H1 (cell line): ENCODE results near the gene SRD5A3. TPM values are rescaled to one million over a fixed set of nuclear protein-coding genes. Genes with fewer than 3 reads are reported as not detected.

Source experiments
- CTCF ChIA-PET: fragments of 300-600 bp; sonication (Branson Sonifier 250); formaldehyde crosslinking; loops from one replicate; lab custom pipeline; 2021; ENCODE audit not compliant: partially characterized antibody; lab: Charles Lee
- POLR2A ChIA-PET: fragments of 300-600 bp; sonication (Branson Sonifier 250); formaldehyde crosslinking; loops from one replicate; lab custom pipeline; 2021; ENCODE audit warnings: inconsistent platforms; ENCODE audit not compliant: partially characterized antibody; lab: Charles Lee
- DNase-seq, 2 experiments: peaks; one replicate each; pipeline versions ENCODE4 v3.0.0 to v3.0.0-alpha.2; 2010 to 2022; ENCODE audit warnings: low spot score in 2 of 2, low read depth in 1 of 2, mixed read lengths in 1 of 2
- FAIRE-seq: peaks from 2 replicates; lab custom pipeline; 2011; peaks lifted over from hg19 to GRCh38; lab: Jason Lieb, UNC
- H2AFZ ChIP-seq: 2 replicates; pipeline ENCODE4 v1.8.1; 2012; ENCODE audit warnings: low read length, inconsistent platforms
- H2AK5ac ChIP-seq: 2 replicates; pipeline ENCODE4 v1.6.1; 2013; ENCODE audit warnings: low read depth, low read length
- H2BK120ac ChIP-seq: replicated peaks from 2 replicates; pipeline ENCODE3; 2013; ENCODE audit warnings: low read depth, low read length, inconsistent platforms
- H2BK12ac ChIP-seq: 2 replicates; pipeline ENCODE4 v1.6.1; 2013; ENCODE audit warnings: low read depth, low read length
- H2BK15ac ChIP-seq: 2 replicates; pipeline ENCODE4 v1.6.1; 2013; ENCODE audit warnings: low read length
- H2BK20ac ChIP-seq: 2 replicates; pipeline ENCODE4 v1.6.1; 2013; ENCODE audit warnings: low read length
- H2BK5ac ChIP-seq: 2 replicates; pipeline ENCODE4 v1.6.1; 2013; ENCODE audit warnings: low read depth, low read length
- H3K14ac ChIP-seq: 2 replicates; pipeline ENCODE4 v1.6.1; 2013; ENCODE audit warnings: inconsistent platforms; ENCODE audit not compliant: insufficient read length
- H3K18ac ChIP-seq: 2 replicates; pipeline ENCODE4 v1.6.1; 2013; ENCODE audit warnings: low read length; ENCODE audit errors: extremely low read depth
- H3K23ac ChIP-seq: 2 replicates; pipeline ENCODE4 v1.6.1; 2013; ENCODE audit warnings: inconsistent platforms; ENCODE audit not compliant: insufficient read length
- H3K23me2 ChIP-seq: 2 replicates; pipeline ENCODE4 v1.6.1; 2013; ENCODE audit warnings: low read depth, low read length
- H3K27ac ChIP-seq: 2 replicates; pipeline ENCODE4 v1.6.1; 2011; ENCODE audit warnings: low read depth, low read length, inconsistent platforms
- H3K27me3 ChIP-seq, 4 experiments: replicated peaks in 1 of 4; 1 replicate in 1 of 4; 2 replicates in 3 of 4; pipeline versions ENCODE4 v1.6.1 to v1.8.1; 2011 to 2013; ENCODE audit warnings: low read length in 3 of 4, mild to moderate bottlenecking in 3 of 4, inconsistent platforms in 2 of 4, mixed read lengths in 2 of 4, moderate library complexity in 1 of 4; ENCODE audit not compliant: control insufficient read depth in 3 of 4, insufficient read depth in 3 of 4; ENCODE audit errors: extremely low read depth in 1 of 4
- H3K36me3 ChIP-seq, 4 experiments: 2 replicates each; pipeline versions ENCODE4 v1.6.1 to v1.8.1; 2011 to 2013; ENCODE audit warnings: mild to moderate bottlenecking in 4 of 4, low read length in 3 of 4, moderate library complexity in 2 of 4, control low read depth in 1 of 4, inconsistent platforms in 1 of 4; ENCODE audit not compliant: insufficient read depth in 4 of 4, control insufficient read depth in 2 of 4
- H3K4ac ChIP-seq: replicated peaks from 2 replicates; pipeline ENCODE3; 2013; ENCODE audit warnings: low read length, low read depth, mixed read lengths, inconsistent platforms; ENCODE audit not compliant: insufficient read length
- H3K4me1 ChIP-seq, 4 experiments: replicated peaks in 1 of 4; 1 replicate in 1 of 4; 2 replicates in 3 of 4; pipeline versions ENCODE4 v1.6.1 to v1.8.1; 2011 to 2013; ENCODE audit warnings: low read length in 3 of 4, inconsistent platforms in 2 of 4, mixed read lengths in 1 of 4; ENCODE audit not compliant: insufficient read depth in 4 of 4, control insufficient read depth in 3 of 4
- H3K4me2 ChIP-seq, 2 experiments: 2 replicates each; pipeline versions ENCODE4 v1.6.1 to v1.8.1; 2011 to 2013; ENCODE audit warnings: low read depth in 2 of 2, low read length in 2 of 2, control low read depth in 1 of 2, inconsistent platforms in 1 of 2, mild to moderate bottlenecking in 1 of 2; ENCODE audit not compliant: insufficient read depth in 1 of 2
- H3K4me3 ChIP-seq, 4 experiments: fragments of 200-600, 300-600 bp in 1 of 4; sonication (generic), shearing (Covaris generic), sonication (Bioruptor Twin) in 1 of 4; 2 replicates each; pipeline versions ENCODE4 v1.5.1 to v1.8.1; 2011 to 2016; ENCODE audit warnings: low read length in 4 of 4, low read depth in 3 of 4, control low read depth in 2 of 4, inconsistent platforms in 2 of 4, mild to moderate bottlenecking in 2 of 4, mixed read lengths in 1 of 4, moderate library complexity in 1 of 4; ENCODE audit not compliant: insufficient read depth in 2 of 4; ENCODE audit errors: extremely low read depth in 1 of 4
- H3K56ac ChIP-seq: replicated peaks from 2 replicates; pipeline ENCODE3; 2013; ENCODE audit warnings: low read depth, mild to moderate bottlenecking, mixed read lengths, low read length, inconsistent platforms; ENCODE audit not compliant: insufficient read length
- H3K79me1 ChIP-seq: 2 replicates; pipeline ENCODE4 v1.6.1; 2013; ENCODE audit warnings: low read depth, low read length, control low read depth
- H3K79me2 ChIP-seq, 2 experiments: 2 replicates each; pipeline versions ENCODE4 v1.6.1 to v1.8.1; 2012 to 2013; ENCODE audit warnings: low read length in 2 of 2, mild to moderate bottlenecking in 2 of 2, inconsistent platforms in 1 of 2; ENCODE audit not compliant: insufficient read depth in 2 of 2, control insufficient read depth in 1 of 2
- H3K9ac ChIP-seq, 4 experiments: replicated peaks in 1 of 4; 1 replicate in 1 of 4; 2 replicates in 3 of 4; pipeline versions ENCODE4 v1.6.1 to v1.8.1; 2011 to 2013; ENCODE audit warnings: low read depth in 3 of 4, low read length in 3 of 4, control low read depth in 2 of 4, mild to moderate bottlenecking in 2 of 4, moderate library complexity in 2 of 4, inconsistent platforms in 1 of 4; ENCODE audit errors: extremely low read depth in 1 of 4
- H3K9me3 ChIP-seq, 2 experiments: 2 replicates each; pipeline versions ENCODE4 v1.6.1 to v1.8.1; 2012 to 2013; ENCODE audit warnings: mild to moderate bottlenecking in 2 of 2, moderate library complexity in 2 of 2, control low read depth in 1 of 2, inconsistent platforms in 1 of 2, low read depth in 1 of 2, low read length in 1 of 2, mixed read lengths in 1 of 2; ENCODE audit not compliant: insufficient read depth in 2 of 2
- H4K20me1 ChIP-seq, 2 experiments: replicated peaks in 1 of 2; 2 replicates each; pipeline versions ENCODE3 to v1.8.1; 2011 to 2013; ENCODE audit warnings: inconsistent platforms in 2 of 2, low read length in 2 of 2, mild to moderate bottlenecking in 1 of 2; ENCODE audit not compliant: insufficient read depth in 2 of 2, control insufficient read depth in 1 of 2
- H4K5ac ChIP-seq: 2 replicates; pipeline ENCODE4 v1.6.1; 2013; ENCODE audit warnings: low read length, low read depth, mixed read lengths, inconsistent platforms; ENCODE audit not compliant: insufficient read length
- H4K8ac ChIP-seq: 2 replicates; pipeline ENCODE4 v1.8.0; 2013; ENCODE audit warnings: mild to moderate bottlenecking, moderate library complexity, low read length, inconsistent platforms; ENCODE audit not compliant: insufficient read depth; ENCODE audit errors: extremely low read depth
- H4K91ac ChIP-seq: replicated peaks from 2 replicates; pipeline ENCODE3; 2013; ENCODE audit warnings: low read length, mixed read lengths, inconsistent platforms; ENCODE audit not compliant: insufficient read length
- BACH1 ChIP-seq: IDR thresholded peaks from 2 replicates; pipeline ENCODE4 v1.6.1; 2012; ENCODE audit warnings: low read length, improper control_type of control experiment
- BCL11A ChIP-seq, 2 experiments: IDR thresholded peaks; one replicate each; pipeline ENCODE4 v1.6.1; 2011; ENCODE audit warnings: low read depth in 2 of 2, low read length in 2 of 2, mild to moderate bottlenecking in 2 of 2
- CBX8 ChIP-seq: fragments of 300-800, 300-1000 bp; sonication (generic); IDR thresholded peaks from 2 replicates; pipeline ENCODE4 v1.7.1; 2016; ENCODE audit warnings: low read depth, low read length, borderline replicate concordance
- EP300 ChIP-seq, 2 experiments: IDR thresholded peaks; 1 replicate in 1 of 2; 2 replicates in 1 of 2; pipeline ENCODE4 v1.6.1; 2011 to 2012; ENCODE audit warnings: low read depth in 2 of 2, low read length in 2 of 2, mild to moderate bottlenecking in 2 of 2, borderline replicate concordance in 1 of 2, inconsistent platforms in 1 of 2, moderate library complexity in 1 of 2
- HDAC2 ChIP-seq, 2 experiments: fragments of 300-600 bp in 1 of 2; sonication (generic) in 1 of 2; IDR thresholded peaks; 2 replicates each; pipeline ENCODE4 v1.6.1; 2011 to 2012; ENCODE audit warnings: low read depth in 2 of 2, low read length in 2 of 2, mild to moderate bottlenecking in 2 of 2, moderate library complexity in 2 of 2, borderline replicate concordance in 1 of 2, inconsistent platforms in 1 of 2
- JUN ChIP-seq: IDR thresholded peaks from 2 replicates; pipeline ENCODE4 v1.6.1; 2011; ENCODE audit warnings: low read depth, mild to moderate bottlenecking, improper control_type of control experiment, low read length
- KDM5A ChIP-seq: fragments of 200-600 bp; IDR thresholded peaks from 2 replicates; pipeline ENCODE4 v1.7.1; 2012; ENCODE audit warnings: mild to moderate bottlenecking, low read length, inconsistent platforms, mixed read lengths
- POU5F1 ChIP-seq: IDR thresholded peaks from 2 replicates; pipeline ENCODE4 v1.6.1; 2011; ENCODE audit warnings: low read depth, mild to moderate bottlenecking, low read length, moderate library complexity
- RBBP5 ChIP-seq: IDR thresholded peaks from 2 replicates; pipeline ENCODE4 v1.7.1; 2012; ENCODE audit warnings: low read depth, mild to moderate bottlenecking, inconsistent platforms, low read length, moderate library complexity, borderline replicate concordance
- RXRA ChIP-seq: IDR thresholded peaks from 2 replicates; pipeline ENCODE4 v1.6.1; 2011; ENCODE audit warnings: low read depth, mild to moderate bottlenecking, low read length, moderate library complexity; ENCODE audit not compliant: insufficient read depth
- WGBS, 2 experiments: shearing (Covaris generic) in 1 of 2; methylation state at CpG; one replicate each; pipeline versions ENCODE4 v1.1.6 to v1.1.7; 2013 to 2015; ENCODE audit warnings: low lambda C conversion rate in 2 of 2, mixed read lengths in 2 of 2, inconsistent platforms in 1 of 2, low coverage in 1 of 2, missing lambda C conversion rate in 1 of 2; ENCODE audit not compliant: insufficient replicate concordance in 2 of 2, insufficient coverage in 1 of 2, insufficient read length in 1 of 2; ENCODE audit errors: extremely low coverage in 1 of 2, missing lambda C conversion rate in 1 of 2; 5-methylcytosine and 5-hydroxymethylcytosine counted together
- polyA plus RNA-seq, 7 experiments: library from polyadenylated mRNA; depleted of rRNA in 3 of 7; stranded (reverse) in 5 of 7; unstranded in 2 of 7; fragments of >200 nt in 5 of 7; fragments of 200-250 nt in 2 of 7; gene quantifications; 1 replicate in 5 of 7; 2 replicates in 1 of 7; 4 replicates in 1 of 7; pipeline versions ENCODE4 v1.2.1 to v1.2.3, GENCODE V29; 2011 to 2013; ENCODE audit warnings: missing spikeins in 2 of 7, mixed read lengths in 2 of 7
- total RNA-seq: library from RNA; stranded (reverse); fragmentation: NEBNext Ultra II Directional; extraction: Animal tissue kit (Norgen Biotek cat#: 25700); gene quantifications from 2 replicates; pipeline ENCODE4 v1.2.1, GENCODE V29; 2021
- TF ChIP-seq, protein P1 (sequence below): IDR thresholded peaks from 2 replicates; pipeline ENCODE4 v1.6.1; 2012; ENCODE audit warnings: inconsistent platforms

Gene SRD5A3
- total and polyA plus RNA-seq, 2 of the 8 experiments (the other 6 are each of a cell fraction or from before 2014, with no cell fraction given) = 19.6 to 34.6 TPM

DNA sequence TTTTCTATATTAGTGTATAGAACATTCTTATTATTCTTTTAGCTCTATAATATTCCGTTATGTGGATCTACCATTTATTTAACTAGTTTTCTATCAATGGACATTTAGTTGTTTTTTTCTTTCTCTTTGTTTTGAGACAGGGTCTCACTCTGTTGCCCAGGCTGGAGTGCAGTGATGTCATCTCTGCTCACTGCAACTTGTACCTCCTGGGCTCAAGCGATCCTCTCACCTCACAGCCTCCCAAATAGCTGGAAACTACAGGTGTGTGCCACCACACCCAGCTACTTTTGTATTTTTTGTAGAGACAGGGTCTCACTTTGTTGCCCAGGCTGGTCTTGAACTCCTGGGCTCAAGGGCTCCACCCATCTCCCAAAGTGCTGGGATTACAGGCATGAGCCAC is 60.5 kb downstream of the SRD5A3 start:
- Histone ChIP-seq H3K79me1 (peaks cover 6% of the 10 kb centered on the region), H4K5ac (no peak overlapping the region), H3K14ac (no peak overlapping the region), H2AFZ (no peak overlapping the region), H3K4me1 (peaks cover 0 to 3% (median under 1%) of the 10 kb centered on the region in 4 experiments; a peak in 2 of 7 replicates), H2BK5ac (no peak overlapping the region), H2AK5ac (no peak overlapping the region), H4K20me1 (peaks cover 16 to 18% of the 10 kb centered on the region in 2 experiments), H3K27me3 (no peaks in the 10 kb centered on the region), H3K56ac (no peak overlapping the region), H2BK20ac (no peak overlapping the region), H3K79me2 (peaks cover 12 to 93% of the 10 kb centered on the region in 2 experiments), H3K27ac (no peak overlapping the region), H3K23ac (no peak overlapping the region), H2BK120ac (no peak overlapping the region), H3K18ac (no peak overlapping the region), H4K8ac (no peak overlapping the region), H3K9ac (no peak overlapping the region), H3K4me3 (no peak overlapping the region), H2BK15ac (no peak overlapping the region), H3K23me2 (no peaks in the 10 kb centered on the region), H3K4me2 (no peak overlapping the region), H2BK12ac (no peak overlapping the region), H3K9me3 (no peaks in the 10 kb centered on the region), H4K91ac (no peak overlapping the region), H3K36me3 (peaks cover 2 to 43% (median 14%) of the 10 kb centered on the region in 4 experiments; a peak in 6 of 8 replicates), H3K4ac (no peak overlapping the region)
- WGBS, 2 experiments = 95% methylated on average over 2 of the region's 2 CpGs; no CpG with 5 or more reads in 1 of the 2 experiments
- ChIA-PET POLR2A (interaction anchor here (1.2 to 1.5 kb wide), 2 partner anchors 10 to 11 kb away, joined by 4 read pairs; no protein-coding TSS in a partner anchor), CTCF (interaction anchor here (1.4 to 2.3 kb wide), 3 partner anchors 10 to 434 kb away, joined by 3 to 6 read pairs (median 6); no protein-coding TSS in a partner anchor)
- FAIRE-seq = no peak
- no peak for DNase-seq
- TF ChIP-seq JUN = no peak
- no peak for TF ChIP-seq RXRA
- no peak for TF ChIP-seq BCL11A (IDR thresholded peaks at IDR 0.05; ENCODE audit: low read depth in 2 of 2, low read length in 2 of 2)
- no peak for TF ChIP-seq CBX8
- no peak for TF ChIP-seq KDM5A
- no peak for TF ChIP-seq RBBP5
- no peak for TF ChIP-seq HDAC2 (IDR thresholded peaks at IDR 0.05; ENCODE audit: borderline replicate concordance in 1 of 2, low read depth in 2 of 2, low read length in 2 of 2)
- TF ChIP-seq, protein P1, sequence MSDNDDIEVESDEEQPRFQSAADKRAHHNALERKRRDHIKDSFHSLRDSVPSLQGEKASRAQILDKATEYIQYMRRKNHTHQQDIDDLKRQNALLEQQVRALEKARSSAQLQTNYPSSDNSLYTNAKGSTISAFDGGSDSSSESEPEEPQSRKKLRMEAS = no peak
- TF ChIP-seq POU5F1 = no peak
- TF ChIP-seq EP300 (IDR thresholded peaks at IDR 0.05; ENCODE audit: borderline replicate concordance in 1 of 2, low read depth in 2 of 2, low read length in 2 of 2) = no peak
- no peak for TF ChIP-seq BACH1
